Lung (tissue), 16 donors: ENCODE measurements around the gene NUP35. TPM values are rescaled to one million over a fixed set of nuclear protein-coding genes. Genes with fewer than 3 reads are reported as not detected.

ENCODE experiments used
- ATAC-seq: fragments of 200-7000 bp; cut with Tn5 transposase; one replicate; pipeline ENCODE4 v1.9.1; 2020; ENCODE audit warnings: moderate number of reproducible peaks; ENCODE audit not compliant: insufficient read depth, low FRiP score
- DNase-seq, 3 donors: peaks; one replicate each; pipeline ENCODE4 v3.0.0-alpha.2; 2013 to 2017
- H3K27ac ChIP-seq, 2 donors: one replicate each; pipeline ENCODE4 v1.5.1; 2013; ENCODE audit warnings: mild to moderate bottlenecking in 2 of 2, moderate library complexity in 2 of 2, control low read depth in 1 of 2, inconsistent platforms in 1 of 2, low read depth in 1 of 2, low read length in 1 of 2
- H3K27me3 ChIP-seq, 3 donors: one replicate each; pipeline ENCODE4 v1.5.1; 2013; ENCODE audit warnings: low read length in 2 of 3; ENCODE audit not compliant: control insufficient read depth in 3 of 3, insufficient read depth in 3 of 3
- H3K36me3 ChIP-seq, 4 donors: one replicate each; pipeline ENCODE4 v1.5.1; 2013; ENCODE audit warnings: low read length in 4 of 4, mild to moderate bottlenecking in 1 of 4, moderate library complexity in 1 of 4; ENCODE audit not compliant: control insufficient read depth in 4 of 4, insufficient read depth in 4 of 4
- H3K4me1 ChIP-seq, 5 donors: one replicate each; pipeline ENCODE4 v1.5.1; 2013; ENCODE audit warnings: low read length in 5 of 5, mild to moderate bottlenecking in 2 of 5, moderate library complexity in 1 of 5; ENCODE audit not compliant: control insufficient read depth in 5 of 5, insufficient read depth in 5 of 5
- H3K4me3 ChIP-seq: one replicate; pipeline ENCODE4 v1.5.1; 2013; ENCODE audit warnings: mild to moderate bottlenecking, control low read depth, moderate library complexity
- H3K9ac ChIP-seq, 2 donors: one replicate each; pipeline ENCODE4 v1.5.1; 2013; ENCODE audit warnings: low read length in 2 of 2, control low read depth in 1 of 2; ENCODE audit not compliant: insufficient read depth in 1 of 2
- H3K9me3 ChIP-seq, 4 donors: one replicate each; pipeline ENCODE4 v1.5.1; 2013; ENCODE audit warnings: low read length in 3 of 4, mild to moderate bottlenecking in 1 of 4, moderate library complexity in 1 of 4; ENCODE audit not compliant: control insufficient read depth in 4 of 4, insufficient read depth in 3 of 4
- CTCF ChIP-seq: IDR thresholded peaks from 2 replicates; pipeline ENCODE4 v1.5.1; 2012; ENCODE audit warnings: mild to moderate bottlenecking; ENCODE audit errors: control extremely low read depth, extremely low read depth
- WGBS, 2 donors: extraction: QIAGEN DNeasy Blood & Tissue Kit; methylation state at CpG; one replicate each; pipeline ENCODE4 v1.1.7; 2013; 5-methylcytosine and 5-hydroxymethylcytosine counted together
- long read RNA-seq, 5 donors: transcript quantifications; one replicate each; lab custom pipeline, GENCODE V29; 2026
- polyA plus RNA-seq, 2 donors: library from polyadenylated mRNA; stranded (reverse); fragments of 200-250 nt; gene quantifications; one replicate each; pipeline ENCODE4 v1.2.1, GENCODE V29; 2013
- total RNA-seq, 2 donors: library from RNA; depleted of rRNA in 1 of 2; stranded (reverse); fragments of >200 nt in 1 of 2; gene quantifications; one replicate each; pipeline ENCODE4 v1.2.1, GENCODE V29; 2014 to 2021
- donor health status: control.
- donor health status: control.
- donor health status: Bipolar disorder and iron deficiency.
- donor health status: healthy.
- donor health status: DM: yes; HTN: yes; CAD: no.

NUP35 gene
- total RNA-seq = 10 to 100 TPM; 14.5 to 28.0 TPM
- polyA plus RNA-seq = 10 to 100 TPM in 1 of 2 donors, 1 to 10 TPM in 1; 9.5 to 10.2 TPM
- long read RNA-seq, donor 1, transcript NUP35-201 (9 exons, 1,633 nt) = major isoform, 5 of 6 reads
- long read RNA-seq, donor 1, partial matches to known transcripts = 0 of 6 reads
- long read RNA-seq, donor 1, other reads (novel, unspliced or antisense) = 0 of 6 reads
- long read RNA-seq, donor 2, partial matches to known transcripts = 0 of 1 reads
- long read RNA-seq, donor 2, other reads (novel, unspliced or antisense) = 0 of 1 reads
- long read RNA-seq, donor 3 = 0 reads
- long read RNA-seq, donor 4, partial matches to known transcripts = 0 of 4 reads
- long read RNA-seq, donor 4, other reads (novel, unspliced or antisense) = 0 of 4 reads
- long read RNA-seq, donor 5, transcript NUP35-201 (9 exons, 1,633 nt) = major isoform, 5 of 6 reads
- long read RNA-seq, donor 5, partial matches to known transcripts = 0 of 6 reads
- long read RNA-seq, donor 5, other reads (novel, unspliced or antisense) = 0 of 6 reads

GRCh38 chr2:183124222-183124956 lies at the start of gene NUP35:
Gene NUP35, plus strand, starts transcription at chr2:183124443. Its CDS starts 15 bp downstream, at chr2:183124458.
- Histone ChIP-seq H3K9me3 (peaks cover 0 to 2% (median 0%) of the 10 kb centered on the region in 4 donors), H3K27me3 (no peaks in the 10 kb centered on the region), H3K4me3 (peak within 1 kb of the TSS; percentile 95), H3K9ac (peak within 1 kb of the TSS; percentile 72 to 89), H3K36me3 (peaks cover 0 to 5% (median 2%) of the 10 kb centered on the region in 4 donors), H3K27ac (peak within 1 kb of the TSS; percentile 70 to 97), H3K4me1 (peaks cover 0 to 17% (median 4%) of the 10 kb centered on the region in 5 donors)
- ATAC-seq = peak; percentile 96
- DNase-seq = peak; percentile 92 to 97 (median 97)
- 0 to 1% methylated on average over 43 of the region's 43 CpGs for WGBS, 2 donors
- no peak for TF ChIP-seq CTCF

- DNase-seq = no peak
- no peak for TF ChIP-seq CTCF
- peak; percentile 54 for ATAC-seq
- H3K27ac ChIP-seq = peak overlapping the region; percentile 56 to 87
- no peaks in the 10 kb centered on the region for H3K36me3 ChIP-seq
- H3K9ac ChIP-seq = peak overlapping the region in 1 of 2 donors; percentile 80
- peaks cover 0 to 11% (median 9%) of the 10 kb centered on the region in 3 donors for H3K27me3 ChIP-seq
- 3 to 4% methylated on average over 8 of the region's 8 CpGs for WGBS, 2 donors
- H3K4me3 ChIP-seq = peak overlapping the region; percentile 43
- H3K9me3 ChIP-seq = no peaks in the 10 kb centered on the region
- H3K4me1 ChIP-seq = peaks cover 0 to 6% (median 0%) of the 10 kb centered on the region in 5 donors
Observed at GRCh38 chr2:183078163-183078463, 46.1 kb upstream of the NUP35 start.

- Histone ChIP-seq H3K9me3 (no peaks in the 10 kb centered on the region), H3K27ac (peak within 1 kb of the TSS; percentile 87 to 88)
- no peak for TF ChIP-seq CTCF
Observed at GRCh38 chr2:183078464-183079138, 45.6 kb upstream of the NUP35 start, which contains the start of gene DUSP19. Gene DUSP19, plus strand, starts transcription at chr2:183078747. Its CDS starts 187 bp downstream, at chr2:183078934.

More at GRCh38 chr2:183078464-183079138, 45.6 kb upstream of the NUP35 start, which contains the start of gene DUSP19:
- H3K9ac ChIP-seq = peak within 1 kb of the TSS; percentile 39 to 80
- 1 to 2% methylated on average over 20 of the region's 20 CpGs for WGBS, 2 donors
- H3K4me3 ChIP-seq = peak within 1 kb of the TSS; percentile 43
- peaks cover 0 to 11% (median 9%) of the 10 kb centered on the region in 3 donors for H3K27me3 ChIP-seq
- peak; percentile 91 for ATAC-seq
- peak; percentile 93 to 98 (median 97) for DNase-seq
- peaks cover 0 to 6% (median 0%) of the 10 kb centered on the region in 5 donors for H3K4me1 ChIP-seq
- H3K36me3 ChIP-seq = no peaks in the 10 kb centered on the region
